ENCODE data around the gene TRIM6.

Gene TRIM6

GRCh38 chr11:5557751-5558150 lies 38.7 kb upstream of the TRIM6 start:
- no peak overlapping the region for H3K4me3 ChIP-seq (ENCODE audit: control insufficient read depth, low read depth, low read length)
- no peak for DNase-seq (ENCODE audit: low read depth)
- TF ChIP-seq, protein P1, sequence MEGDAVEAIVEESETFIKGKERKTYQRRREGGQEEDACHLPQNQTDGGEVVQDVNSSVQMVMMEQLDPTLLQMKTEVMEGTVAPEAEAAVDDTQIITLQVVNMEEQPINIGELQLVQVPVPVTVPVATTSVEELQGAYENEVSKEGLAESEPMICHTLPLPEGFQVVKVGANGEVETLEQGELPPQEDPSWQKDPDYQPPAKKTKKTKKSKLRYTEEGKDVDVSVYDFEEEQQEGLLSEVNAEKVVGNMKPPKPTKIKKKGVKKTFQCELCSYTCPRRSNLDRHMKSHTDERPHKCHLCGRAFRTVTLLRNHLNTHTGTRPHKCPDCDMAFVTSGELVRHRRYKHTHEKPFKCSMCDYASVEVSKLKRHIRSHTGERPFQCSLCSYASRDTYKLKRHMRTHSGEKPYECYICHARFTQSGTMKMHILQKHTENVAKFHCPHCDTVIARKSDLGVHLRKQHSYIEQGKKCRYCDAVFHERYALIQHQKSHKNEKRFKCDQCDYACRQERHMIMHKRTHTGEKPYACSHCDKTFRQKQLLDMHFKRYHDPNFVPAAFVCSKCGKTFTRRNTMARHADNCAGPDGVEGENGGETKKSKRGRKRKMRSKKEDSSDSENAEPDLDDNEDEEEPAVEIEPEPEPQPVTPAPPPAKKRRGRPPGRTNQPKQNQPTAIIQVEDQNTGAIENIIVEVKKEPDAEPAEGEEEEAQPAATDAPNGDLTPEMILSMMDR (conservative IDR thresholded peaks at IDR 0.05; ENCODE audit: control insufficient read depth, insufficient read depth, low read depth, low read length) = no peak

GRCh38 chr11:5564259-5565019 lies 32.0 kb upstream of the TRIM6 start:
- DNase-seq (ENCODE audit: low read depth) = peak; percentile 57
- no peak overlapping the region for H3K4me3 ChIP-seq (ENCODE audit: control insufficient read depth, low read depth, low read length)
- TF ChIP-seq, protein P1 (conservative IDR thresholded peaks at IDR 0.05; ENCODE audit: control insufficient read depth, insufficient read depth, low read depth, low read length) = no peak

DNA sequence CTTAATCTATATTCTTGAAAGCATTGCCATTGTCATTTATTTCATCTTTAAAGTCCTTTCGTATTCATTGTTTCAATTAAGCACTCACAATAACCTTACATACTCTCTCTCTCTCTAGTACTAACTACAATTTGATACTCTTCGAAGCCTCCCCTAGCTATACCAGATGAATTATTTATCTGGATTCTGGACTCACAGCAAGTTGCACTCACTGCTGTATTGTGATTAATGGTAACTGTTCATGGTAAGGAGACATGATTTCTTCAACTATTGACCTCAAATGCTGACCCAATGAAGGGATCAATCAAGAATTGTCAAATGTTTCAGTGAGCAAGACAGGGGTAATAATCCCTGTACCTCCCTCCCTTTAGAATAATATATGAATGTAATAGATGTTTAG lies 21.8 kb upstream of the TRIM6 start:
- DNase-seq (ENCODE audit: low read depth) = no peak
- TF ChIP-seq, protein P1 (conservative IDR thresholded peaks at IDR 0.05; ENCODE audit: control insufficient read depth, insufficient read depth, low read depth, low read length) = no peak
- H3K4me3 ChIP-seq (ENCODE audit: control insufficient read depth, low read depth, low read length) = no peak overlapping the region

GRCh38 chr11:5575152-5575551 lies 21.3 kb upstream of the TRIM6 start:
- H3K4me3 ChIP-seq (ENCODE audit: control insufficient read depth, low read depth, low read length) = no peak overlapping the region
- DNase-seq (ENCODE audit: low read depth) = no peak
- TF ChIP-seq, protein P1 (conservative IDR thresholded peaks at IDR 0.05; ENCODE audit: control insufficient read depth, insufficient read depth, low read depth, low read length) = no peak

GRCh38 chr11:5577101-5577500 lies 19.3 kb upstream of the TRIM6 start:
- no peak for DNase-seq (ENCODE audit: low read depth)
- H3K4me3 ChIP-seq (ENCODE audit: control insufficient read depth, low read depth, low read length) = no peak overlapping the region
- TF ChIP-seq, protein P1 (conservative IDR thresholded peaks at IDR 0.05; ENCODE audit: control insufficient read depth, insufficient read depth, low read depth, low read length) = no peak

DNA sequence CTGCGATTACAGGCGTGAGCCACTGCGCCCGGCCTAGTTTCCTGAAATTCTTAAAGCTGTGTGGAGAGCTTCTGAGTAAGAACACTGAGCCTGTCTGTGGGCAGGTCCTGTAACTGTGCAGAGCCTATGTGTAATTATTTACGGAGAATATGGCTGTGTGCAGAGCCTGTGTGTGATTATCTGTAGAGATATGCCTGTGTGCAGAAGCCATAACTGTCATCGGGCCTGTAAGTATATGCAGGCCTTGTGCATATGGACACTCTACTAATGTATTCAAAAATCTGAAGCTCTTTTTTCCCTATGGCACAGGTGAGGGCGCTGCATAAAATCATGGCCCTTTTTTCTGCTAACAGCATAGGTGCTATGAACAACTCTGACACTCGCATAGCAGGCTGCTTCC lies 15.9 kb upstream of the TRIM6 start, which contains the start of gene OR52B6:
Gene OR52B6, plus strand, starts transcription at position 301 of the 400 bp plus-strand sequence. Its CDS starts 0 bp downstream, at position 301.
- no peak within 1 kb of the TSS for H3K4me3 ChIP-seq (ENCODE audit: control insufficient read depth, low read depth, low read length)
- no peak for DNase-seq (ENCODE audit: low read depth)
- TF ChIP-seq, protein P1 (conservative IDR thresholded peaks at IDR 0.05; ENCODE audit: control insufficient read depth, insufficient read depth, low read depth, low read length) = no peak
